Measurements from ENCODE around the gene COL8A1.
"Not testable (repeated sequence)": the region's sequence is repeated elsewhere in the genome, so short reads cannot be mapped to it uniquely, and the experiment has no call there.

The COL8A1 gene

DNA sequence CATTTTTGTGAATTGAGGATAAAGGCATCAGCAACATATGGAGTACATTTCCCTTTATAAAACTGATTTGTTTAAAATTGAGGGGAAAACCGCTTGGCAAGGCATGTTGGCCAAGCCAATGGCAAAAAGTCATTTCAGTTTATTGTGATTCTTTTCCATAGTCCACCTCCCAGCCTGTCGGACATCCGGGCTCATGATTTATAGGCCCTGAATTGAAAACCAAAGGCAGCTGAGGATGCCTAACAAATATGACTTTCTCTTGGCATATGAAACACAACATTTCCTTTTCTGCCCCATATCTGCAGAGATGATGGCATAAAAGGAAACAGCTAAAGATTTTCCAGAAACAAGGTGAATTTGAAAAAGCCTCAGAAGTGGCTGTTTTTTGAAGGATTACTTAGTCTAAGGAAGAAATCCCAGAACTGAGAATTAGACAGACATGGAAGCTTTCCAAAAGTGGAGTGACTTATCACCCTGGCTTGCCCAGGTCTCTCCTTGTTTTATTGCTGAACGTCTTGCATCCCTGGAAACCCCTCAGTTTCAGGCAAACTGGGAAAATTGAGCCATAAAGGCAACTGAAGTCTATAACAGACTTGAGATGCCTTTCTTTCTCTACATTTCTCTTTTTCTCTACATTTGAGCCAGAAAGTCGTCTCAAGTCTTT, 74.0 kb downstream of the COL8A1 start:
- no peak for DNase-seq

DNA sequence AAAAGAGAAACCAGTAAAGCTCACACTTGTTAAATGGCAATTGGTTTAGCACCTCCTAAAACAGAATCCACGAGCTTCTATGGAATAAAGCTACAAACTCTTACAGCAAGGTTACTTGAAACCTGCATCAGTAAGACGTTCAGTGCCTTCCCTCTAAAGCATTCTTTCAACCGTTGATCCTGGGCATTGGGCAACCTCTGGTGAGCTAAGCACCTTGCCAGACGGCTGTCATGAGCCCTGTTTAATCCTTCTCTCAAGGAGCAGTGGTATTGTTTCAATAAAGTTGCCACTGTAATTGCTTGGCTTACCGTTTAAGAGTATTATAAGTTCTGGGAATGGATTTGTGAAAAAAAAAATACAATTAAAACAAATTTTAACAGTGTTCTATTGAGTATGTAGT, 75.0 kb downstream of the COL8A1 start:
- DNase-seq: no peak

DNA sequence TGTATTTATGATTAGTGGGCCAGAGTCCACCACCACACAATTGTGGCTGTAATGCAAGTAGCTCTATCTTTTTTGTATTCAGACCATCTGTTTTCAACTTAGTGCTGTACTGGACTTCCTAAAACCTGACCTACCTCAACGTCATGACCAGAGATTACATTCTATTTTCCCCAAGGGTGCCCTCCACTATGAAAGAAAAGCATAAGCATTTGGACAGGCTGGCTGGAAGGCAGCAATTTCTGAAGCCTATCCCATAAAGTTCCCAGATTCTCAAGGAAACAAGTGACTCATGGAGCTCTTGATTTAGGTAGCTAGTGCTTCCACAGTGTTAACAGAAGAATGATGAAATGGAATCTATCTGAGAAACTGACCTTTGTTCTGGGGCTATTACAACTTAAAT, 75.8 kb downstream of the COL8A1 start:
- no peak for DNase-seq

DNA sequence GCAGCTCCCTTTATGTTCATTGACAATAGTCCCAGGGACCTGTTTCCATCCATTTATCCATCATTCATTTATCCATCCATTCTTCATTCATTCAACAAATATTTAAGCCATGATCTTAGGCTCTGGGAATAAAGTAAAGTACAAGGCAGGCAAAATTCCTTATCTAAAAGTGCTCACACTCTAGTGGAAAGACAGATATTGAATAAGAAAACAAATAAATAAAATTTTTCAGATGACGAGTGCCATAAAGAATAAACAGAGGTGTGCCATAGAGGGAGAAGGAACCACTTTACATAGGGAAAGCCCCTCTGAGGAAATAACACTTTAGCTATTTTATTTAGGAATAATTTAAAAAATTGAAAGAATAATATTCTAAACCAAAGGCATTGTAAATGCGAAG, 76.2 kb downstream of the COL8A1 start:
- DNase-seq: no peak

DNA sequence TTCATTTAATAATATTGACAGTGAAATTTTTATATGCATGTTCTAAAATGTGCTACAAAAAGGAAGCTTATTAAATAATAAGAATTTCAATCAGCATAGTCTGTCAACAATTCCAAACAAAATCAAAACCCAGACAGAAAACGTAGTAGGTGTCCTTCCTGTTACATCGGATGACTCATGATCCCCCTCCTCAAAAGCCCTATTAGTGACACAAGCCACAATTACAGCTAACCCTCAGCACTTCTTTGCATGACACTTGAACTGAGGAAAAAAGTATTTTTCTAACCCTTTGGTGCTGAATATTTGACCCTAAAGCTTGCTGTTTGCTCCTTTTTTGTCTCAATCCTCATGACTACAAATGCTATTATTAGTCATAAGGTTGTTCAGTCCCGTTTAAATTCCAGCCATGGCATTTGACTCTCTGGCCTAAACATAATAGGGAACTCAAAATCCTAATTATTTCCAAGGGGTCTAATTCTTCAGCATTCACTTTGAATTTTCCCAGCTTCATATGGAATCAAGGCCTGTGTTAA, 78.1 kb downstream of the COL8A1 start:
- DNase-seq: no peak

DNA sequence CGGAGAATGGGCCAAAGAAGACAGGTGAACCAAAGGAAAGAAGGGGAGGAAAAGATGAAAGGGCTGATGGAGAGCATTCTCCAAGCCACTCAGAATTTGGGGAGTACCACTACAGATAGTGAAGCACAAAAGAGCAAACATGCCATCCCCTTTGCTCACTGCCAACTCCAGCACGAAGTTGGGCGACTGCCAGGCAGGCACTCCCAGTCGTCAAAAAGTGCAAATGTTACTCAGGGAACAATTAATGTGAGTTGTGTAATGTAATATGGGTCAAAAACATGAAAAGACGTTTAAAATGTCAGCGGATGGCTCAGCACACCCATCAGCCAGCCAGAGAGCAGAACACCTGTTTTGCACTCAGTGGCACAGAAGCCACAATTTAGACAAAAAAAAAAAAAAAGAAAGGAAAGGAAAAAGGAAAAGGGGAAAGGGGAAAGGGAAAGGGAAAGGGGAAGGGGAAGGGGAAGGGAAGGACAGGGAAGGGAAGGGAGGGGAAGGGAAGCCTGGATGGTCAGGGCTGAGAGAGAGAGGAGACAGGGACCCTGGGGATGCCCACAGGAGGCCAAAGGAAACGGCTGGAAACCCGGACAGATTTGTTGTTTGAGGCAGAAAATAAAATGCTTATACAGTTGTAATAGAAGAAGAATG, 82.7 kb downstream of the COL8A1 start:
- DNase-seq: peak; percentile 93

DNA sequence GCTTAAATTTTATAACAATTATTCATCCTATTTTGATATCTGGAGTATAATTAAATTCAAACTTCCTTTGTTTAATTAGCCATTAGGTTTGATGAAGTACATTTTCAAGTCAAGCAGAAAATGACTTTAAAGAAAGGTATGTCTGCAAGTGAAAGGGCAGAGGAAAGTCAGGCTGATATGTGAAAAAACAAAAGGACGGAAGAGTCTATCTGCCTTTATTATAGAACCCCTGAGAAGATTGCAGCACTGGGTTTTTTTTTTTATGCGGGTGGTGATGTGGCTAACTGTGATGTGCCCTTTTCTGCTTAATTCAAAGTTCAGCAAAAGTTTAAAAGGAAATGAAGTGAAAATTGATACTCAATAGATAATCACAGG, 83.2 kb downstream of the COL8A1 start:
- DNase-seq: peak; percentile 28

DNA sequence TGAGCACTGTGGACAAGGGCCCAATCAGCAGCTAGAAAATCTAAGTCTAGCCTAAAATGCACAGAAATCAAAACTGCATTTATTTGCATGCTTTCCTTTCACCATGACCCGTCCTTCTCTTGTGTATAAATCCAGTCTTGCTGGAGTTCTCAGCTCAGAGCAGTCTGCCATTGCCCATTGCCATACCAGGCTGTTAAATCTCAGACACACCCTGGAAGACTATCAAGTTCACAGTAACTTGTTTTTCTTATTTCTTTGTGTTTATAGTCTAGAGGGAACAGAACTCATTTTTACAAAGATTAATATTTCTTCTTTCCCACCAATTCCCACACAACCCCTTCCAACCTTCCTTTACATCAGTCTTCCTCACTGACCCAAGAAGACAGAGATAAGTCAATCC, 85.9 kb downstream of the COL8A1 start:
- DNase-seq: no peak

DNA sequence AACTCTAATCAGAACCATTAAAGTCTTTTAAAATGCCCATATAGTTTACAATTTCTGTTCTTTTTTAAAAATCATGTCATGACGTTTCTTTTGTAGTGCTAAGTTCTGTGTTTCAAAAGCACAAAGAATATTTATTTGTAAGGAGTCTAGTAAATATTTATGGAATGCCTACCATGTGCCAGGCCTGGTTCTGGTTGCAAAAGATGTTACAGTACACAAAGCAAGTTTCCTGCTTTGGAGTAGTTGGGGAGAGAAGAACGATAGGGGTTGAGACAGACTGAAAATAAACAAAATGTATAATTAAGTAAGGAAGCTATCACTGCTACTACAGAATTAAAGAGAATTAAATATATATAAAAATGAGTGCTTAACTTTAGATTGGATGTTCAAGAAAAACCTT, 92.5 kb downstream of the COL8A1 start:
- DNase-seq: no peak

DNA sequence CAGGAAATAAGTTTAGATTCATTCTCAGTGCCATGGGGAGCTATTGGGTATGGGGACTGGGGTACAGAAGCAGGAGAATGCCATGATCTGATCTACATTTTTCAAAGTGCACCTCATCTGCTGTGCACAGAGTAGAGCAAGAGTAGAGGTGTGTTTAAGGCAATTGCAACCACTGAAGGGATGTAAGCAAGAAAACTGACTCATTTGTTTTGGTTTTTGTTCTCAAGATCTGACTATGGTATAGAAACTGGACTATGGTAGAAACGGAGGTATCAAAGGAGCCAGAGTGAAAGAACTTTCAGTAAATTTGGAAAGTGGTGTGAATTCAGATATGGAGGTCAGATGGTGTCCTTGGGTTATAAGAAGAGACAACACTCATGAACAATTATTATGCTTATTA, 93.1 kb downstream of the COL8A1 start:
- DNase-seq: no peak

DNA sequence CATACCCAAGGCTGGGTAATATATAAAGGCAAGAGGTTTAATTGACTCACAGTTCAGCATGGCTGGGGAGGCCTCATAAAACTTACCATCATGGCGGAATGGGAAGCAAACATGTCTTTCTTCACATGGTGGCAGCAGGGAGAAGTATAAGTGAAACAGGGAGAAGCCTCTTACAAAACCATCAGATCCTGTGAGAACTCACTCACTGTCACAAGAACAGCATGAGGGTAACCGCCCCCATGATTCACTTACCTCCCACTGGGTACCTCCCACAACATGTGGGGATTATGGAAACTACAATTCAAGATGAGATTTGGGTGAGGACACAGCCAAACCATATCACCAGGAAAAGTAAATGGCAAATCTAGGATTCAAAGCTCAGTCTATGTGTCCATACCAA, 102.0 kb downstream of the COL8A1 start:
- not testable (repeated sequence) for DNase-seq

DNA sequence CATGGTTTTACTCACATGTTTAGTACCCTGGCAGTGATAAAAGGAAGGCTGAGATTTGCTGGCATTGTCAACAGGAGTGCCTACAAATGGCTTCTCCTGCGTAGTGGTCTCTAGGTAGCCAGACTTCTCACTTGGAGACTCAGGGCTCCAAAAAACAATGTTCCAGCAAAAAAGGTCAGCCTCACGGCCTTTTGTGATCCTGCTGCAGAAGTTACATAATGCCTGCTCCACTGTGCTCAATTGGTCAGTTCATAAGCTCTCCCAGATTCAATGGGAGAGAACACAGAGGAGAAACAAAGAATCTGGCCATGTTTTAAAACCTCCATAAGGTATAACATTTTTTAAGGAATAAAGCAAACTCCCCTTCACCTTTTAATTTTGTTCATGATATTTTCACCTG, 103.2 kb downstream of the COL8A1 start:
- no peak for DNase-seq

DNA sequence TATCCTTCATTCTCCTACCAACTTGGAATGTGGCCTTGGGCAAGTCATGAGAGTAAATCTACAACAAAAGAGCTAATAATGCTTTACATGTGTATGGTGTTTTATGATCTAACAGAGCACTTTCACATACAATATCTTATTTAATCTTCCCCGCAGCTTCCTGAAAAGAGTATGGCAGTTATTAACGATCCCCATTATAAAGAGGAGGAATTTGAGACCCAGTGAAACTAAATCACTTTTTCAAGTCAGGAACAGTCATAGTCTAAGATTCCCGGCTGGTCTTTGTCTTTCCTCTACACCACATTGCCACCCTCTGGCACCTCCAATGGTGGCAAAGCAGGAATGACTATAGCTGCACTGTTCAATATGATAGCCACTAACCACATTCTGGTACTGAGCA, 109.5 kb downstream of the COL8A1 start:
- peak; percentile 38 for DNase-seq

DNA sequence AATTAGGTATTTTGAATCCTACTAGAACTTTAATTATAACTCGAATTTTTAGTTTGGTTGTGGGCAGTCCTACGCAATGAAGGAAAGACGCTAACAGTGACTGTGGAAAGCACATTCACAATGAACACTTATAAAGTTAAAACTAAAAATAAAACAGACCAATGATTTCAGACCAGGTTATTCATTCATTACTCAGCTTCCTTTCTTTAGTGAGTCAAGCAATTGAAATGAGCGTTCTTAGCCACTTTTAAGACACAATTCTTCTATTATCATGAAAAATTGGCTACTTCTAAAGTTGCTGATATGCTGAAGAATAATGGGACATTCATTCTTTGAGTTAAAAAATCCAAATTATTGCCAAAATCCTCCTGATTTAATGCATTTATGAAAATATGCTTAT, 113.3 kb downstream of the COL8A1 start:
- no peak for DNase-seq

DNA sequence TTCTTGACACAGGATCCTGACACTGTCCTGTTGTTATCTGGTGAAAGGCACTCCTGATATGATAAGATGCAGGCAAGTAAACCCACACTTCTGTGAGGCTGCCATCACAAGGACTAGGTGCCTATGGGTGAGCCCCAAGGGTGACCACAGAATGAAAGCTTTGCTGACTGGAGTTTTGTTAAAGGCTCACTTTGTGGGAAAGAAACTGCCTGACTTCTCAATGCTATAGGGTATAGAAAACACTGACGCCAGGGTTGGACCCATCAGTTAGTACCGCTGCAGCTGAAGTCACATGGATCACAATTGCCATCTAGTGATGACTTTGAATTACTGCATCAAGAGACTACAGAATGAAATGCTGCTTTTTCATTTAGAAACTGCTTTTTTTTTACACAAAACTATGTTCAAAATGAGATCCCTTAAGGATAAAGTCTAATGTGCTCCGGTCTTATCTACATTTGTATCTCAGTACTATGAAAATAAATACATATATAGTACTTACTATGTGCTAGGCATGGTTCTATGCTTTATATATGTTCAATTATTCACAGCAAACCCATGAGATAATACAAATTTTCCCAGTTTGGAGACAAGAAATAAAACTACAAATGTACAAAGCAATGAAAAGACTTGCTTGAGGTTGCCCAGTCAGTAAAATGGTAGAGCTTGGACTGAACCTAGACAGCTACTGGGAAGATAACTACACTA, 115.0 kb downstream of the COL8A1 start:
- DNase-seq: peak; percentile 73

DNA sequence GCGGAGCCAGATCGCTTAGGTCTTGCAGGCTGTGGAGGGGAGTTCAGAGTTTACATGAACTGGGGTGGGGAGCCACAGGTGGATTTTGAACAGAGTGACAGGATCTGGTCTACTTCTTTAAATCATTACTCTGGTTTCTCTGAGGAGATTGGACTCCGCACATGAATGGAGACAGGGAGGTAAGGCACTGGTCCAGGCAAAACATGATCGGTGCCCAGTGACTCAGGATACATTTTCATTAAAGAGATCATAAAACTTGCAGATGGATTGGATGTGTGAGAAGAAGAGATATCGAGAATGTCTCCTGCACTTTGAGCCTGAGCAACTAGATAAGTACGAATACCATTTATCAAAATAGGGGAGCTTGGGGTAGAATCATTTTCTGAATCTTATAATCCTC, 117.4 kb downstream of the COL8A1 start:
- DNase-seq: no peak

DNA sequence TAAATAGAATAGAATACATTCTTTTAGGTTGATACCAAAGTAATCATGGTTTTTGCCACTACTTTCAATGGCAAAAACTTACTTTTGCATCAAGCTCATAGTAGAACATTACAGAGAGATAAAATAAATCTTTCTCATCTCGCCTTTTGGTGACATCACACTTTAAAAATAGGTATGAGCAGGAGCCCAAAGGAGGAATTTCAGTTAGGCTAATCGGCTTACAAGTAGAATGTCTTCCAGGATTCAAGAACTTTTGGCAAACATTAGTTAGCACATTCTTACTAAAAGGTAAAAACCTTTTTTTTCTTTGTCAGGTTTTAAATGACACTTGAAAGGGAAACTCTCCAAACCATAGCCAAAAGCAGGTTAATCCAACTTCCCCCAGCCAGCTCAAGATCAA, 119.6 kb downstream of the COL8A1 start:
- no peak for DNase-seq

DNA sequence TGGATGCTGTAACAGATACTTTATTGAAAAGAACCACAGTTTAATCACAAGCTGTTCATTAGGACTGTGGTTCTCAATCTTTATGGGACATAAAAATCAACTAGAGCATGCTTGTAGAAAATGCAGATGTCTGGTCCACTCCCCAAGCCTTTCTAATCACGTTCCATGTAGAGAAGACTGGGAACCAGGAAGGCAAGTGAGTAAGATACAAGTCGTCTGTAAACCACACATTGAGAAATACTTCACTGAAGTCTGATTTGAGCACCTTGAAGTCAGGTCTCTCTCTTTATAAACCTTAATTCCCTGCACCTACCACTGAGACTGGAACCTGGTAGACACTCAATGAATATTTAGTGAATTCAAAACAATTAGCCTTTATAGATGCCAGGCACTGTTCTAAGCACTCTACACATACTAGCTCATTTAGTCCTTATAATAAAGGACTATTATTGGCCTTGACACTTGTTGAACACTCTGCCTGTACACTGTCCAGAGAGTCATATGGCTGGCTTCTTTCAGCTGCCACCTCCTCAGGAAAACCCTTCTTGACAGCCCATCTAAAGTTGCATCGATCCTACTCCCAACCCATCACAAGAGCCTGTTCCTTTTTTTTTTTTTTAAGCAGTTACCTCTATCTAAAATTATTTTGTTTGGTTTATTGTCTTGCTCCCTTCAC, 120.2 kb downstream of the COL8A1 start:
- no peak for DNase-seq

DNA sequence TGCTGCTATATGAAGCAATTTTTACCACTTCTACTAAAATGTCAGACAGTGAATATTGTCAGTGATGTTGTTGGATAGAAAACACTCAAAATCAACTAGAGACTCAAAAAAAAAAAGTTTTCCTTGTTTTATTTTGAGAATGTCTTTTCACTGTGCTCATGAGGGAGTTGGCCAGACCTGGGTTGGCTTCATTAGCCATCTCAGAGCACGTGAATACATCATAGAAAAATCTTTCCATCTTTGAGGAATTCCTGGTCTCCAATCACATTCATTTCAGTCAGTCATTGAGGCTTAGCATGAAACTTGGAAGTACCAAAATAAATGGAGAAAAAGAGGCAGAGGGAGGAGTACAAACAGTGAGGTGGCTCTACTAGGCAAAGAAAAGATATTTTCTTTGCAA, 121.6 kb downstream of the COL8A1 start:
- DNase-seq: no peak

DNA sequence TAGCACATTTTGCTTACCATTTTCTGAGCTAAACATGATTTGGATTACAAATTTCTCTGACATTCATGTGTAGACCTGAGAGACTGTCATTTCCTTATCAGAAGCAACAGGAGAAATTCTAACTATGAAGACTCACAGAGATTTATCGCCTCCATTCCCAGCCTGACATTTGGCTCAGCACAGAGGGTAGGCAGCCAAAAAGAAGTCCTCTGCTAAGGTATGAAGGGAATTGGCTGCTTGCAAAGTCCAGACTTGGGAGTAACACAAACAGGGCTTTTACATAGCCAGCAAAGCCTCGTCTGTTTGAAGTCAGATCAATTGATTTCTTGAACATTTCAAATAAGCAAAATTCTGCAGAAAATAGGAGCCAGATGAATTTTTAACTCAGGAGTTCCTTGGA, 122.2 kb downstream of the COL8A1 start:
- DNase-seq: no peak

DNA sequence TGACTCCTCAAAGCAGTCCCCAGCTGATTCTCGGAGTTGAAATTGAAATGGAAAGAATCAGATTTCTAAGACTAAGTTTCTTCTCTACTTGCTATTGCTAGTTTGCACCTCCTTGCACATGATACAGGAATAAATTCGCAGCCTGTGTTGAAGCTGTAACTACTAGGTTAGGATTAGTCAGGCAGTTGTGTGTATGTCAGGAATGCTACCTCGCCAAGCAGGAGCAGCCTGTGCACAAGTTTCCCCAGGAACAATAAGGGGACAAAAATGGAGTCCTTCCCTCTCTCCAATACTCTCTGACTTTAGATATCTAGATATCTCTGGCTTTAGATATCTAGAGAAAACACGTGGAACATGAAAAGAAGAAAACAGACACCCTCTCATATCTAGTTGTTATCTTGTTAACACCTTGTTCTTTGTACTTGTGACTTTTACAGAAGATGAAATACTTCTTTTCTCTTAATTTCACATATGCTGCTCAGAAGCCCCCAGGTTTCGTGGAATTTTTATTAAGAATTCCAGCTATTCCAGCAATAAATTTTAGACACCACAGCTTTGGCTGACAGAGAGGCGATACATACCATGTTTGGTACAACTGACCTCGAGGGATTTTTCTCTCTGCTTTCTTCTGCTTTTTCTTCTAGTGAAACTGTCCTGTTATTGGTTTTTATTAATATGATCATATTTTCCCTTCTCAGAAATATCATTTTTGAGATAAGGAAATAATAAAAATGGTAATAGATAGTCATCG, 123.2 kb downstream of the COL8A1 start:
- no peak for DNase-seq

DNA sequence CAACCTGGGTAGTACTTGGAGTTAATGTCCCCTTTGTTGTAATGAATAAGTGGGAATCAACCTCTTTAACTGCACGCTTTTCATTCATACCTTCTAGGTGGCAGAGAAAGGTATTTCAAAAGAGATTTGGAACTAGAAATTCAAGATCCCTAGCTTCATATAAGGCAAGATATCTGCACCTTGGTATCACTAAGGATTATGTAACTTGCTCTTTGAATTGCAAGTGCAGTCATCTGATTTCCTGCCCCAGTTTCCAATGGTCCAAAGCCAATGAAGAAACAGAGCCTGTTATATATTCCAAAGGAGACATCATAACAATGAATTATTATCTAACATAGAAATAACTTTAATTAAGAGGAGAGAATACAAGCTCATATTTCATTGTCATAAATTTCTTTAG, 124.5 kb downstream of the COL8A1 start:
- no peak for DNase-seq

DNA sequence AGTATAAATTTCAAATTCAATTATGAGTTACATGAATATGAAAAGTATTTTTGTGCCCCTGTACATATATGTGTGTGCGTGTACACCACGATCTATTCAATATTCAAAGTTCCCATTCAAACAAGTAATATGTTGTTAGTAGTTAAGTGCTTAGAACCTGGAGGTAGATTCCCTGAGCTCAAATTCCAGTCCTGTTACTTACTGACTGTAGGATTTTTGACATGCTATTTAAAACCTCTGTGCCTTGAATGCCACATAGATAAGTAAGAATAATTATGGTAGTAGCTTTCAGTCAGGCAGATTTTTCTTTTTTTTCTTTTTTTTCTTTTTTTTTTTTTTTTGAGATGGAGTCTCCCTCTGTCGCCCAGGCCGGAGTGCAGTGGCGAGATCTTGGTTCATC, 126.0 kb downstream of the COL8A1 start:
- DNase-seq: no peak

Measured in NCI-H1105 treated with DMSO at 0.1 percent for 48 hours (cell line).